GM12801 (cell line): ENCODE results near the gene TRIM50.
"Not testable (repeated sequence)": the region's sequence is repeated elsewhere in the genome, so short reads cannot be mapped to it uniquely, and the experiment has no call there.

Source experiments
- TF ChIP-seq, protein P1 (sequence below): IDR thresholded peaks from one replicate; pipeline ENCODE4 v1.5.1; 2011; ENCODE audit warnings: control low read depth; ENCODE audit not compliant: insufficient read length; ENCODE audit errors: extremely low read depth

The TRIM50 gene

GRCh38 chr7:73327922-73328321, at the start of gene TRIM50, which contains the start of gene FKBP6:
Gene TRIM50, minus strand, starts transcription at chr7:73328082. Its CDS starts 3,295 bp downstream, at chr7:73324787.
Gene FKBP6, plus strand, starts transcription at chr7:73328161. Its CDS starts 268 bp downstream, at chr7:73328429.
- TF ChIP-seq, protein P1, sequence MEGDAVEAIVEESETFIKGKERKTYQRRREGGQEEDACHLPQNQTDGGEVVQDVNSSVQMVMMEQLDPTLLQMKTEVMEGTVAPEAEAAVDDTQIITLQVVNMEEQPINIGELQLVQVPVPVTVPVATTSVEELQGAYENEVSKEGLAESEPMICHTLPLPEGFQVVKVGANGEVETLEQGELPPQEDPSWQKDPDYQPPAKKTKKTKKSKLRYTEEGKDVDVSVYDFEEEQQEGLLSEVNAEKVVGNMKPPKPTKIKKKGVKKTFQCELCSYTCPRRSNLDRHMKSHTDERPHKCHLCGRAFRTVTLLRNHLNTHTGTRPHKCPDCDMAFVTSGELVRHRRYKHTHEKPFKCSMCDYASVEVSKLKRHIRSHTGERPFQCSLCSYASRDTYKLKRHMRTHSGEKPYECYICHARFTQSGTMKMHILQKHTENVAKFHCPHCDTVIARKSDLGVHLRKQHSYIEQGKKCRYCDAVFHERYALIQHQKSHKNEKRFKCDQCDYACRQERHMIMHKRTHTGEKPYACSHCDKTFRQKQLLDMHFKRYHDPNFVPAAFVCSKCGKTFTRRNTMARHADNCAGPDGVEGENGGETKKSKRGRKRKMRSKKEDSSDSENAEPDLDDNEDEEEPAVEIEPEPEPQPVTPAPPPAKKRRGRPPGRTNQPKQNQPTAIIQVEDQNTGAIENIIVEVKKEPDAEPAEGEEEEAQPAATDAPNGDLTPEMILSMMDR: not testable (repeated sequence)

DNA sequence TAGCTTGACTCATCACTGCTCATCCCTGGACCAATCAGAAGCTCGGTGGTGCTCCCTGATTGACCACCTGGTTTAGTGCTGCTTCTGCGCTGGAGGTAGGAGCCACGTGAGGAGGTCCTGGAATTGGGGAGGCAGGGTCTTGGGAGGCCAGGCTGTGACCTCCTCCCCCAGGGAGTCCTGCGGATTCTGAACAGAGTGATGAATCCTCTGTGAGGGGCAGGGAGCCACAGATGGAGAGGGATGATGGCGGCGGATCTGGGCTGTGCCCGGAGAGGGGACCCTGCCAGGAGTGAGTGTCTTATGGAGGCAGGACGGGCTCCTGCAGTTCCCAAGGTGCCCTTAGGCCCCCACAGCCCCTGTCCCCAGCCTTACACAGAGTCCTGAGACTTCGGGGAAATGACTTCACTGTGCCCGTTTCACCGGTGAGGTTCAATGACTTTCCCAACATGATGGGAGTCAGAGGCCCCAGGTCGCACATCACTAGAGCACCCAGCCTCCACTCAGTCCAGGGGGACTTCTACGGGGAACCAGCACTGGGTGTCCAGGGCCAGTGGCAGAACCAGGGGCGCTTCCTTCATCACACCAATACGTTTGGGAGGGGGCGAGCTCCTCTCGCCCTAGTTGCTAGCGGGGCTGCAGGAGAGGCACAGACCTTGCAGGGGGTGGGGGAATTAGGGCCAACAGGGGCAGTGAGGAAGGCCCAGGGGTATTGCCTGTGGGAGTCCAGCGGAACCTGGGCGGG, 49.0 kb upstream of the TRIM50 start:
- TF ChIP-seq, protein P1: no peak

- TF ChIP-seq, protein P1: no peak
Observed at GRCh38 chr7:73373741-73374140, 45.9 kb upstream of the TRIM50 start.

GRCh38 chr7:73369622-73370021, 41.7 kb upstream of the TRIM50 start:
- TF ChIP-seq, protein P1: no peak

- TF ChIP-seq, protein P1: no peak
Observed at GRCh38 chr7:73369009-73369408, 41.1 kb upstream of the TRIM50 start.

DNA sequence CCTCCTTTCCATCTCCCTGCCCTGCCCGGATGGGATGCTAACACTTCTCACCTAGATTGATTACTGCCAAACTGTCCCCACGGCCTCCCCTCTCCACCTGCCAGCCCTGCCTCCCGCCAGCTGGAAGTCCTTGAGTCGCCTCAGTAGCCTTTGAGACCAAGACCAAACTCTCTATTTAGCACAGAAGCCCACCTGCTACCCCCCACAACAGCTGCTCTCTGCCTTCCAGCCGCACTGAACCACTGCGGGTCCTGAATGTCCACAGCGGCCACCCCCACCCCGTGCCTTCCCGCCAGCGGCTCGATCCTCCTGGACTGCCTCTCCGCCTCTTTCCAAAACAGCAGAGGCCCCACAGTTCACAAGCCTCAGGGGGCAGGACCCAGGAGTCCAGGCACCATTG, 39.1 kb upstream of the TRIM50 start:
- TF ChIP-seq, protein P1: no peak

DNA sequence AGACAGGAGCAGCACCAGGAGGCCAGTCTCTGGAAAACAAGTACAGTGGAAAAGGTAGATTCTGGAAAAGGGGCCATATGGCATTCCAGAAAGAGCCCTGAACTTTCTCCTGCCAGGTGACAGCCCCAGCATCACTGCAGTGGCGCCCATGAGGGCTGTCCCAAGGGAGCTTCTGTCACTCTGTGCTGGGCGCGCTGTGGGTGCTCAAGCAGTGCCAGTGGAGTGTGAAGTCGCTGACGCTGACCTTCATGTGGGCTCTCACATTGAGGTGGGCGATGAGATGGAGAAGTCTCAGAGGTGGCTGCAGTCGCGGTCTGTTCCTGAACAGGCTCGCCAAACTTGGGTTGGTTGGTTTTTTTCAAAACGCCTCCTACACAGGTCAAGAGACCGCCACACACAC, 38.2 kb upstream of the TRIM50 start:
- TF ChIP-seq, protein P1: no peak
